ENCODE results near the gene FBXO31. TPM values are rescaled to one million over a fixed set of nuclear protein-coding genes. Genes with fewer than 3 reads are reported as not detected.

FBXO31 gene
- total and polyA plus RNA-seq, 2 donors from 2014 or later: 12.5 to 34.9 TPM

DNA sequence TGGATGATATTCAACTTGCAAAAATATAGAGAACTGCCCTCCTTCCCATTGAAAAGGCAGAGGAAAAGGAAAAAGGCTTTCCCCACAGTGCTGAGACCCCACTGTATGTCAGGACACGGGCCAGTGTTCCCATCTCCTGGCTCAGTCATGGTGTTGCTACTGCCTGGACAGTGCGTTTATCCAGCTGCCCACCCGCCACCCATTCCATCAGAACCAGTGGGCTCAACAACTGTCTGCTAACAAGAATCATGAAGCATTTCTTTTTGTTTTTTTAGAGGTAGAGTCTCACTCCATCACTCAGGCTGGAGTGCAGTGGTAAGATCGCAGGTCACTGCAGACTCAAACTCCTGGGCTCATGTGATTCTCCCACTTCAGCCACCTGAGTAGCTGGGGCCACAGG is 11.3 kb downstream of the FBXO31 start:
- Histone ChIP-seq H3K4me1 (ENCODE audit: control insufficient read depth in 2 of 3, insufficient read depth in 2 of 3, low read depth in 1 of 3, low read length in 3 of 3) (peaks cover 0 to 3% (median 0%) of the 10 kb centered on the region in 3 donors), H3K36me3 (ENCODE audit: control insufficient read depth in 2 of 3, insufficient read depth in 3 of 3, low read length in 3 of 3) (no peaks in the 10 kb centered on the region), H3K9ac (ENCODE audit: low read length in 3 of 3) (no peak overlapping the region), H3K9me3 (ENCODE audit: control insufficient read depth in 2 of 3, insufficient read depth in 1 of 3, low read length in 3 of 3) (no peaks in the 10 kb centered on the region), H3K27ac (ENCODE audit: low read depth in 2 of 2, low read length in 2 of 2) (no peak overlapping the region), H3K4me3 (ENCODE audit: low read length in 3 of 3) (no peak overlapping the region), H3K27me3 (ENCODE audit: control insufficient read depth, insufficient read depth, low read length) (no peaks in the 10 kb centered on the region)
- TF ChIP-seq, protein P1, sequence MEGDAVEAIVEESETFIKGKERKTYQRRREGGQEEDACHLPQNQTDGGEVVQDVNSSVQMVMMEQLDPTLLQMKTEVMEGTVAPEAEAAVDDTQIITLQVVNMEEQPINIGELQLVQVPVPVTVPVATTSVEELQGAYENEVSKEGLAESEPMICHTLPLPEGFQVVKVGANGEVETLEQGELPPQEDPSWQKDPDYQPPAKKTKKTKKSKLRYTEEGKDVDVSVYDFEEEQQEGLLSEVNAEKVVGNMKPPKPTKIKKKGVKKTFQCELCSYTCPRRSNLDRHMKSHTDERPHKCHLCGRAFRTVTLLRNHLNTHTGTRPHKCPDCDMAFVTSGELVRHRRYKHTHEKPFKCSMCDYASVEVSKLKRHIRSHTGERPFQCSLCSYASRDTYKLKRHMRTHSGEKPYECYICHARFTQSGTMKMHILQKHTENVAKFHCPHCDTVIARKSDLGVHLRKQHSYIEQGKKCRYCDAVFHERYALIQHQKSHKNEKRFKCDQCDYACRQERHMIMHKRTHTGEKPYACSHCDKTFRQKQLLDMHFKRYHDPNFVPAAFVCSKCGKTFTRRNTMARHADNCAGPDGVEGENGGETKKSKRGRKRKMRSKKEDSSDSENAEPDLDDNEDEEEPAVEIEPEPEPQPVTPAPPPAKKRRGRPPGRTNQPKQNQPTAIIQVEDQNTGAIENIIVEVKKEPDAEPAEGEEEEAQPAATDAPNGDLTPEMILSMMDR (IDR thresholded peaks at IDR 0.05; ENCODE audit: borderline replicate concordance, extremely low read depth, insufficient read depth): no peak
- intact Hi-C loops (cut with DNase I): loop anchor here (10.0 kb wide), 1 partner anchor 48 kb away; no protein-coding TSS in a partner anchor
- DNase-seq: no peak
- FAIRE-seq: no peak

DNA sequence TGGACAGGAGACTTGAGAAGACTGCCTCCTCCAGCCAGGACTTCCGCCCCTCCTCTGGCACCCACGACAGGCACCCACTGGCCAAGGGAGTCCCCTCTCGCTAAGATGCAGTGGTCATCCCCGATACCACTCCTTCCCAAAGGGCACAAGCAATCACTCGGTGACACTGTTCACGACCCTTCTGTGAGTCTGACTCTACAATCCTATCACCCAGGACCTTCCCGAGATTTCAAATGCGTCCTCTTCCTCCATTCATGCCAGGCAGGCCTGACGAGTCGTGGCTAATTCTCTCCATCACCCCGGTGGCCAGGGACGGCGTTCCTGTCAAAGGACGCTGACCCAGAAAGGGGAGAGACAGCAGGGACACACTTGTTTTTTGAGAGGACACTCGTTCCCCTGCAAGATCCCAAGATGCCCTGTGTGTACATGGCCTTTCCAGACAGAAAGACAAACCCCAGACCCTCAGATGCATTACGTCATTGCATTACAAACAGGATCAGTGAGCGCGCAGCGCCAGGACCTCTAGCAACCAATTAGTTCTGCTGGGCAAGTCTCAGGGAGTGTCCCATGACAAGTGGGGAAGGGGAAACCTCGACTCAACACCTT is 12.2 kb downstream of the FBXO31 start:
- no peak overlapping the region for H3K9ac ChIP-seq (ENCODE audit: low read length in 3 of 3)
- H3K4me1 ChIP-seq (ENCODE audit: control insufficient read depth in 2 of 3, insufficient read depth in 2 of 3, low read depth in 1 of 3, low read length in 3 of 3): peaks cover 0 to 3% (median 0%) of the 10 kb centered on the region in 3 donors
- FAIRE-seq (no peak), DNase-seq (peak in 2 of 5 donors; percentile 32 to 45)
- no peaks in the 10 kb centered on the region for H3K27me3 ChIP-seq (ENCODE audit: control insufficient read depth, insufficient read depth, low read length)
- H3K27ac ChIP-seq (ENCODE audit: low read depth in 2 of 2, low read length in 2 of 2): no peak overlapping the region
- H3K36me3 ChIP-seq (ENCODE audit: control insufficient read depth in 2 of 3, insufficient read depth in 3 of 3, low read length in 3 of 3): no peaks in the 10 kb centered on the region
- intact Hi-C loops (cut with DNase I): loop anchor here (10.0 kb wide), 1 partner anchor 47 kb away; no protein-coding TSS in a partner anchor
- H3K9me3 ChIP-seq (ENCODE audit: control insufficient read depth in 2 of 3, insufficient read depth in 1 of 3, low read length in 3 of 3): no peaks in the 10 kb centered on the region
- TF ChIP-seq, protein P1 (IDR thresholded peaks at IDR 0.05; ENCODE audit: borderline replicate concordance, extremely low read depth, insufficient read depth): no peak
- H3K4me3 ChIP-seq (ENCODE audit: low read length in 3 of 3): no peak overlapping the region

- TF ChIP-seq, protein P1 (IDR thresholded peaks at IDR 0.05; ENCODE audit: borderline replicate concordance, extremely low read depth, insufficient read depth): no peak
- no peak overlapping the region for H3K9ac ChIP-seq (ENCODE audit: low read length in 3 of 3)
- H3K27ac ChIP-seq (ENCODE audit: low read depth in 2 of 2, low read length in 2 of 2): no peak overlapping the region
- intact Hi-C loops (cut with DNase I): loop anchor here (10.0 kb wide), 1 partner anchor 45 kb away; no protein-coding TSS in a partner anchor
- H3K4me1 ChIP-seq (ENCODE audit: control insufficient read depth in 2 of 3, insufficient read depth in 2 of 3, low read depth in 1 of 3, low read length in 3 of 3): no peaks in the 10 kb centered on the region
- H3K9me3 ChIP-seq (ENCODE audit: control insufficient read depth in 2 of 3, insufficient read depth in 1 of 3, low read length in 3 of 3): no peaks in the 10 kb centered on the region
- H3K27me3 ChIP-seq (ENCODE audit: control insufficient read depth, insufficient read depth, low read length): no peaks in the 10 kb centered on the region
- DNase-seq: no peak
- no peak overlapping the region for H3K4me3 ChIP-seq (ENCODE audit: low read length in 3 of 3)
- H3K36me3 ChIP-seq (ENCODE audit: control insufficient read depth in 2 of 3, insufficient read depth in 3 of 3, low read length in 3 of 3): no peaks in the 10 kb centered on the region
- FAIRE-seq: no peak
Observed at GRCh38 chr16:87369796-87370719, 13.5 kb downstream of the FBXO31 start.

All from kidney (tissue), 14 donors.